WERI-Rb-1 (cell line): ENCODE data around the gene BNC2.

Experiments
- DNase-seq: peaks from one replicate; pipeline ENCODE4 v3.0.0-alpha.2; 2020
- H3K27ac ChIP-seq: fragments of 250-450 bp; sonication (Bioruptor Pico); 2 replicates; pipeline ENCODE4 v1.5.1; 2020; ENCODE audit warnings: mild to moderate bottlenecking, moderate library complexity
- H3K27me3 ChIP-seq: fragments of 250-450 bp; sonication (Bioruptor Pico); 2 replicates; pipeline ENCODE4 v1.5.1; 2021; ENCODE audit warnings: mild to moderate bottlenecking, low read depth, moderate library complexity; ENCODE audit not compliant: insufficient read depth, severe bottlenecking
- H3K36me3 ChIP-seq: fragments of 250-450 bp; sonication (Bioruptor Pico); 2 replicates; pipeline ENCODE4 v1.5.1; 2020; ENCODE audit warnings: mild to moderate bottlenecking, moderate library complexity
- H3K4me3 ChIP-seq: 2 replicates; pipeline ENCODE4 v1.5.1; 2011; ENCODE audit warnings: low read depth, mild to moderate bottlenecking, control low read depth, low read length
- H3K9me3 ChIP-seq: fragments of 250-450 bp; sonication (Bioruptor Pico); 2 replicates; pipeline ENCODE4 v1.5.1; 2021; ENCODE audit warnings: mild to moderate bottlenecking, moderate library complexity; ENCODE audit not compliant: severe bottlenecking
- CTCF ChIP-seq: IDR thresholded peaks from 2 replicates; pipeline ENCODE4 v1.5.1; 2011; ENCODE audit warnings: low read depth, mild to moderate bottlenecking, control low read depth, inconsistent platforms, low read length

The BNC2 gene

DNA sequence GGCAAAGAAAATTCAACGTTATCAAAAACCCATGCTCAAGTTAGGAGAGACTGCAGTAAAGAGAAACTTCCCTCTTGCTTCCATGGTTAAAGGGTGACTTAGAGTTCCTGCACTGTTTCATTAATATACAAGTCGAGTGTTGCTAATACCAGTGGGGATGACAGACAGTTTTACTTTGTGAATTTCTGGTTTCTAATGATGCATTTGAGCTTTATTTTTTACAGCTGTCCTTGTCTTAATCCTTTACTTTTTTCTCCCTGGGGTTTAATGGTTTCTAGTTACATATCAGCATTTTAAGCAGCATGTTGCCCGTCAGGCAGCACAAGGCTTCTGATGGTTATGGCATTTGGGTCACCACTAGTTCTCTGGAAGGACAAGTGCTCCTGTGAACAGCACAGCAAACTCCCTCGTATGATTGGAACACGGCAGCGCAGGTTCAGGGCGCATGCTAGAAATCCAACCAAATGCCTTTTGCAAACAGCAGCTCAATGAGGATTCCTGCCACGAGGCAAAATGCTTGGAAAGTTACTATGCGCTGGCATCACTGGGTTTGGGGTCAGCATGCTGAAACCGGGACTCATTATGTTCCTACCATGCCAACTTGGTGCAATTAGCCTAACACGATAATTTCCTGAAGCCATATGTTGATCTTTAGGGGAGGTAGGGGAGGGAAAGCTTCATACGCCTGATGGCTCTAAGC, 463.8 kb downstream of the BNC2 start:
- Histone ChIP-seq H3K36me3 (no peaks in the 10 kb centered on the region), H3K9me3 (no peaks in the 10 kb centered on the region), H3K27ac (no peak overlapping the region), H3K4me3 (no peak overlapping the region), H3K27me3 (no peaks in the 10 kb centered on the region)
- no peak for DNase-seq
- no peak for TF ChIP-seq CTCF

GRCh38 chr9:16405421-16405820, 465.0 kb downstream of the BNC2 start:
- no peak for TF ChIP-seq CTCF
- no peaks in the 10 kb centered on the region for H3K9me3 ChIP-seq
- no peaks in the 10 kb centered on the region for H3K27me3 ChIP-seq
- H3K27ac ChIP-seq = no peak overlapping the region
- H3K36me3 ChIP-seq = no peaks in the 10 kb centered on the region
- no peak for DNase-seq
- no peak overlapping the region for H3K4me3 ChIP-seq

GRCh38 chr9:16401701-16402100, 468.8 kb downstream of the BNC2 start:
- Histone ChIP-seq H3K27ac (no peak overlapping the region), H3K27me3 (no peaks in the 10 kb centered on the region), H3K36me3 (no peaks in the 10 kb centered on the region), H3K4me3 (no peak overlapping the region), H3K9me3 (no peaks in the 10 kb centered on the region)
- TF ChIP-seq CTCF = no peak
- no peak for DNase-seq

DNA sequence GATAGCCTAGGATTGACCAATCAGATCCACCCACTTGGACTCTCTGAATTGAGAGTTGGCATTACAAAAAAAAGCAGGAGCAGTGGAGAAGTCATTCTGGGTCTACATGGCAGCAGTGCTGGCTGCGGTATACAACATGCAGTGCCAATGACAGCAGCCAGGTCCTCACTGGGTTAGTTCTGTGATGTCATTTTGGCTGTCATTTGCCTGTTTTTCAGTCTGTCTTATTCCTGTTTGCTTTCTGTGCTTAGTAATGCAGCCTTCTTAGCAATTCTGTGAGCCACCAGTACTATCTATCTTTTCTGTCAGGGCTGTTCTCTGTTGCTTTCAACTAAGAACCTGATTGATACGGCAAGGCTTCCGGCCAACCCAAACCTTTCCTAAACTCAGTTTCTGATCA, 471.8 kb downstream of the BNC2 start:
- no peak for TF ChIP-seq CTCF
- Histone ChIP-seq H3K27me3 (no peaks in the 10 kb centered on the region), H3K4me3 (no peak overlapping the region), H3K36me3 (no peaks in the 10 kb centered on the region), H3K9me3 (no peaks in the 10 kb centered on the region), H3K27ac (no peak overlapping the region)
- DNase-seq = no peak

DNA sequence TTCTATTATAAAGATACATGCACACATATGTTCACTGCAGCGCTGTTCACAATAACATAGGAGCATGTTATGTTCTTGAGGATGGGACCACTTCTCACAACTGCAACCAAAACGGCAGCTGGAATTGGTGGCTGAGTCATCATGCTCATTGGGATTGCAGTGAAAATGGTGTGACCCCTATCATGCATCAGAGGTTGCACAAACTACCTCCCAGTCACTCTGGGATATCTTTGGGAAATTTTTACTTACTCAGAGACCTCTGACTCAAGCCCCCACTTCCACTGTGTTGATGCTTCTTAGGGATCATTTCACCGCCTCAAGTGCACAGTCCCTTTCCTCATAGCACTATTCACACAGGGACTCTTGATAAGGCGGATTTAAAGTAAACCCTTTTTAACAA, 474.1 kb downstream of the BNC2 start:
- Histone ChIP-seq H3K27ac (no peak overlapping the region), H3K4me3 (no peak overlapping the region), H3K9me3 (no peaks in the 10 kb centered on the region), H3K36me3 (no peaks in the 10 kb centered on the region), H3K27me3 (no peaks in the 10 kb centered on the region)
- TF ChIP-seq CTCF = no peak
- DNase-seq = no peak

- Histone ChIP-seq H3K27me3 (no peaks in the 10 kb centered on the region), H3K27ac (no peak overlapping the region), H3K36me3 (no peaks in the 10 kb centered on the region), H3K9me3 (no peaks in the 10 kb centered on the region), H3K4me3 (no peak overlapping the region)
- no peak for DNase-seq
- no peak for TF ChIP-seq CTCF
Observed at GRCh38 chr9:16391369-16391768, 479.1 kb downstream of the BNC2 start.
